Body of pancreas (tissue), 4 donors: Measurements from ENCODE around the gene CISTR.

Source experiments
- POLR2A ChIP-seq, 3 donors: fragments of 450-650 bp; IDR thresholded peaks; one replicate each; pipeline ENCODE4 v1.6.1; 2016; ENCODE audit warnings: antibody characterized with exemption in 3 of 3, mild to moderate bottlenecking in 2 of 3
- TF ChIP-seq, protein P1 (sequence below), 7 experiments: fragments of 450-650 bp in 4 of 7; fragments of 200-600 bp in 3 of 7; sonication (generic) in 3 of 7; IDR thresholded peaks; one replicate each; pipeline ENCODE4 v1.5.1; 2016 to 2019; ENCODE audit warnings: antibody characterized with exemption in 7 of 7

DNA sequence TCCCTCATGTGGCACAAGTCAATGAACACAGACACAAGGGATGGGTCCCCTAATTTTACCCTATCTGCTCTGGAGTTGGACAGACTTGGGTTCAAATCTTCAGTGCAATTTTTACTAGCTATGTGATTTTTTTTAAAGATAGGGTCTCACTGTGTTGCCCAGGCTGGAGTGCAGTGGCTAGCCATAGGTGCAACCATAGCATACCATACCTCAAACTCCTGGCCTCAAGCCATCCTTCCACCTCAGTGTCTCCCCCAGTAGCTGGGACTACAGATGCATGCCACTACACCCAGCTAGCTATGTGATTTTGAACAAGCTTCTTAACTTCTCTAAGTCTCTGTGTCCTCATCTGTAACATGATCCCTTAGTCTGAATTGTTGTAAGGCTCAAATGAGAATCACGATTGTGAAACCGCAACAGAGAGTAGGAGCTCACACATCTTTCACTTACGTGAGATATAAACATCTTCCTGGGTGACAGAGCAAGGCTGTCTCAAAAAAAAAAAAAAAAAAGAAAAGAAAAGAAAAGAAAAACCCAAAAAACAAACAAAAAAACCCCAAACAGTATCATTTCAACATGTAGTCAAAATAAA is 29.2 kb downstream of the CISTR start:
- TF ChIP-seq, protein P1, sequence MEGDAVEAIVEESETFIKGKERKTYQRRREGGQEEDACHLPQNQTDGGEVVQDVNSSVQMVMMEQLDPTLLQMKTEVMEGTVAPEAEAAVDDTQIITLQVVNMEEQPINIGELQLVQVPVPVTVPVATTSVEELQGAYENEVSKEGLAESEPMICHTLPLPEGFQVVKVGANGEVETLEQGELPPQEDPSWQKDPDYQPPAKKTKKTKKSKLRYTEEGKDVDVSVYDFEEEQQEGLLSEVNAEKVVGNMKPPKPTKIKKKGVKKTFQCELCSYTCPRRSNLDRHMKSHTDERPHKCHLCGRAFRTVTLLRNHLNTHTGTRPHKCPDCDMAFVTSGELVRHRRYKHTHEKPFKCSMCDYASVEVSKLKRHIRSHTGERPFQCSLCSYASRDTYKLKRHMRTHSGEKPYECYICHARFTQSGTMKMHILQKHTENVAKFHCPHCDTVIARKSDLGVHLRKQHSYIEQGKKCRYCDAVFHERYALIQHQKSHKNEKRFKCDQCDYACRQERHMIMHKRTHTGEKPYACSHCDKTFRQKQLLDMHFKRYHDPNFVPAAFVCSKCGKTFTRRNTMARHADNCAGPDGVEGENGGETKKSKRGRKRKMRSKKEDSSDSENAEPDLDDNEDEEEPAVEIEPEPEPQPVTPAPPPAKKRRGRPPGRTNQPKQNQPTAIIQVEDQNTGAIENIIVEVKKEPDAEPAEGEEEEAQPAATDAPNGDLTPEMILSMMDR (IDR thresholded peaks at IDR 0.05): no peak
- no peak for TF ChIP-seq POLR2A (IDR thresholded peaks at IDR 0.05)
